ENCODE results near the gene DACH1.

DACH1 gene

DNA sequence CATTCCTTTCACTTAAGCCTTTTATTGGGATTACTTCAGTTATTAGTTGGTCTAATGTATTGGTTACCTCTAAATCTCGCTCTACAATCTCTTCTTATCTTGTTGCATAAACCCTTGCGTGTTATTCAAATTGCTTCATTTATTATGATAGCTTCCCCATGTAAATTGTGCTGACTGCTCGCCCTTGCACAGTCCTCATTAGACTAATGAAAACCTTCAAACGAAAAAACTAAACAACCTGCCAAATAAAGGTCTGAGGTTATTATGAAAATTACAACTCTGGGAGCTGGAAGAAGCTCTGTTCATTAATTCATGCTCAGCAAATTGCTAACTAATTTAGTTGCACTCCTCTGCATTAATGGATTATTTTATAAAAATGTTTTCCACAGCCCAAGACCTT, 320.1 kb downstream of the DACH1 start:
- no peak for DNase-seq

DNA sequence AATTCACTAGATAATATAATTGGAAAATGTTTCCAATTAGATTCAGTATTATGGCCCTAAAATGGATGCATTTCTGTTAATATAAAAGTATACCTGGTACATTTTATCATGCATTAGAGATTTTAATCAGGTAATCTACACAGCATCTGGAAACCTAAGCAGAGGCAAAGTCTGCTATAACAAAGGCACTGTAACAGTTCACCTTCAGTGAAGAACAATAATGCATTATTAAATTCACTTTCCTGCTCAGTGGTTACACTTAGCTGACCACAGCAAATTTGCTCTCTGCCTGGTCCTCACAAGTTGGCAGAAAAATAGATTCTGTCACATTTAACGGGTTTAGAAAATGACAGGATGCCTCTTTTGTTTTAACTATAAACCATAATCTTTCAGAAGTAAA, 326.9 kb downstream of the DACH1 start:
- no peak for DNase-seq

- DNase-seq = no peak
Observed at GRCh38 chr13:71536201-71536600, 330.8 kb downstream of the DACH1 start.

DNA sequence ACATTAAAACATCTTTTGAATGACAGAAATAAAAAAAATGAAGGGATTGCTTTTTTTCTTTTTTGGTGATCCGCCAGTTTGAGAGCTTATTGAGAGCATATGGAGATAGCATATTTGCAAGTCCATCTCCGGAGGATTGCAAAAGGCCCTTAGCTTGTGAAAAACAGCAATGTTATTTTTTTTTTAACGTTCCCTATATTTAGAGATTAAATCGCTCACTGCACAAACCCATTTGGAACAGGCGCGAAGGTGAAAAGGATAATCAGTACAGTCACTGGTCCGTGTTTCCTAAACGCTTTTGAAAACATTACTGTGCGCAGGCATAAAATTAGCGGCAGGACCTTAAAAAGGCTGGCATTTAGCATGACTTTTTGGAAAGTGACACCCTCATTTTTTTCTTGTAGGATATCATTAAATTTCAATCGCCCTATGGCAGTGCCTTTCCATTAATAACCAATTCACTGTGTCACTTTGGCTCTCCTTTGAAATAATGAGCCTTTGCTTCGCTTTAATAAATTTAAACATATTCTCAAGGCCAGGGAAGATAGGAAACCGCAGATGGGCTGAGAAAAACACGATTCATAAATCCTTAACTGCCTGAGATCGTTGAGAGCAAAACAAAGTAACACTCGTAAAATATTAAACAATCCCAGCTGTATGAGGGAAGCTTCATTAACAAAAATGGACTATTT, 342.2 kb downstream of the DACH1 start:
- DNase-seq = no peak

- DNase-seq = no peak
Observed at GRCh38 chr13:71524245-71524612, 342.8 kb downstream of the DACH1 start.

DNA sequence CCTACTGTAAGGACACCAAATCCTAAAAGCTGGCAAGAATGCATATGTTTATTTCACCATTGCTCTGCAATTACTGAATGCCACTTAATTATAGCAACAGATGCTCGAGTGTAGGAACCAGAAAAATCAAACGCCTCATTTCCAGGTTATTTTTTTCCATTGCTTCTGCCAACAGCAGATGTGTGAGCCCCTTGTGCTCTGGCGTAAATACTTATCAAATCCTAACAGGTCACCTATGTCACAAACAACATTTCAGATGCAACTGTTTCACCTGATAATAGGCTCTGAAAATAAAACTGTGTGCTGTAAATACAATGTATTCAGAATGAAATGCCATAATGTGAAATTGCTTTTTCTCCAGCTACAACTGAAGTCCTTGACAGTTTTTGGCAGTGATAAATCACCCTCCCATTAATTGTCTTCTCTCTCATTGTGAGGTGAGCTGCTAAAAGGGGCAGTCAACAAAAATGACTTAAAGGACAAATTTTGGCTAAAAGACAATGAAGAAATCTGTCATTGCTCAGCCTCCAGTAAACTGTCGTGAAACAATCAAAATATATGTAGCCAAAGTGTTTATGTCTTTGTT, 344.0 kb downstream of the DACH1 start:
- no peak for DNase-seq

GRCh38 chr13:71517004-71517403, 350.0 kb downstream of the DACH1 start:
- no peak for DNase-seq

DNA sequence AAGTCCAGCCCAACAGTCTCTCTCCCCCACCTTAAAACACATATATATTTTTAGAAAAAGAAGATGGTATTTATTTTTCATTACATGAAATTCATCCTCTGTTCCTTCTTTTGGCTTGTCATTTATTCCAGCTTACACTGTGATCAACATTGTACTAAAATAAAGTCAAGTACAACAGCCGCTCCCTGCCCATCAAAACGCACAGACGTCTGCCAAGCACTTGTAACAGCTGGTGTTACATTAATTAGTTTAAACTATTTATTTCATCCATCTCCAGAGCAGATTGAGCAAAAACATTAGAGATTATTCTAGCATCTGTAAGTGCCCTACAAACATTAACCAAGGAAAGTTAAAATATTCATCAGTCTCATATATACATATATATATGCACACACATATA, 350.5 kb downstream of the DACH1 start:
- no peak for DNase-seq

- DNase-seq = no peak
Observed at GRCh38 chr13:71515744-71516038, 351.3 kb downstream of the DACH1 start.

DNA sequence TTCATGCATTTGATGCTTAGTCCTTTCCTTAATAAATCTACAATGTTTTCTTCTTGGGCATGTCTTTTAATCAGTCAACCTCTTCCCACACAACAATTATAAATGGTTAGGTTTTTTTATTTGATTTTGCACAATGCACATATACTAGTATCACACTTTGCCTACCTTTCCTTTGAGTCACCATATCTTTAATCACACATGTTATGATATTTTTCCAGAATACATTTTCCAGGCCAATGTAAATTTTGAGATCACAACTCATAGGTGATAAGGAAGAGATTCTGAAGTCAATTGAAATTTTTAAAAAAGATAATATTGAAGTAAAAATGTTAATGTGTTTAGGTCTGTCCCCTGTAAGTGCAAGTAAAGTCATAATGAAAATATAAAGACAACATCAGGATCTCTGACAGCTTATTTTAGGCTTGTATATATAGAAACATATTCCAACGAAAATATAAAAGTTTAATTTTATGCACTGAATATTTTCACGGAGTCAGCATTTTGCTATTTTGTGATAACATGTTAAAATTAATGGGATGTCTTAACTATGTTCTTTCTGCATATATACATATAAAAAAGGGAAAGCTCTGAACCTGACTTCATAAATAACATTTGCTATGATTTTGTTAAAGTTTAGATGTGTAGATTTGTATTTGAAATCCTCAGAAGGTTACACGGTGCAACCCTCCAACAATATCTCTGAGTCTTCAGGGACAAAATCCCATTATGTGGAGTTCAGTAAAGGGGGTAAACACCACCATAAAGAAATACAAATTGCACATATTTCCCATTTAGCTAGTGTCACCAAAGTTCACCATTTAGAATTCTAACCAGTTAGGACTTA, 351.9 kb downstream of the DACH1 start:
- DNase-seq = no peak

DNA sequence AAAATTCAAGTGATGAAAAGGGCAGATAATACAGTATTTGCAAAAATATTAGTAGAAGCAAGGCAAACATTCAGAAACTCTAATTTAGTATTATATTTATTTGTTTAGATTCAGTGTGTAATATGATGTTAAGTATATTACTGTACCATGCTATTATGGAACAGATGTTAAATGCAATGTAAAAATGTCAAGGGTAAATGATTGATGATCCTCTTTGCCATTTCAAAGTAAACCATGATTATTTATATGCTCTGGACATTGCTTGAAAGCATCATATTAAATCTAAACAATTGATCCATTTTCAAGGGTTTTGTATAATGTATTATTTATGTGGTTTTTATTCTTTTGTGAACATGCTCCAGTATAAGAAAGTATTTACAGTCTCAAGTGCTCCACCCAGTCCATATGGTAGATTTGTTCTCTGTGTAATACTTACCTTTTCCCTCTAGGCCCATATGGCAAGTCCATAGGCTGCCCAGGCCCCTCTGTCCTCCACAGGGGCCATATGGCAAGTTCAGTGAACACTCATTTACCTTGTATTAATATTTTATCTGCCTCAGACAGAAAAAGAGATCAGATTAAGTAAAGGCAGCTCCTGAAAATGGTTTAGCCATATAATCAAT, 353.5 kb downstream of the DACH1 start:
- DNase-seq = no peak

DNA sequence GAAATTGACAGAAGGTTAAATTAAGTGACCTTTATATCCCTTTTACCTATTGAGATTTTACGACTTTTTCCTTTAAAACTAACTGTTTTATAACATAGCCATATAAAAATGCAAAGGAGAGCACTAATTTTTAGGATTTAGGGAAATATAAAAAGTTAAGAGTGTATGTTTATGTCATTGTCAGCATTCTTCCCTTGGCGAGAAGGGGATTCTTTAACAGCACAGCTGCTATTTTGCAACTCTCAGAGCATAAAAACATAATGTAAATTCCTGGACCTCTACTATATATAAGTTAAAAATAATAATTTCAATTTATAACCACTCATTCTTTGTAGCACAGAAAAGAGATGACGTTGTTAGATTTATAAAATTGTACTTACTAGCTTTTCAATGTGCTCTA, 363.2 kb downstream of the DACH1 start:
- no peak for DNase-seq

DNA sequence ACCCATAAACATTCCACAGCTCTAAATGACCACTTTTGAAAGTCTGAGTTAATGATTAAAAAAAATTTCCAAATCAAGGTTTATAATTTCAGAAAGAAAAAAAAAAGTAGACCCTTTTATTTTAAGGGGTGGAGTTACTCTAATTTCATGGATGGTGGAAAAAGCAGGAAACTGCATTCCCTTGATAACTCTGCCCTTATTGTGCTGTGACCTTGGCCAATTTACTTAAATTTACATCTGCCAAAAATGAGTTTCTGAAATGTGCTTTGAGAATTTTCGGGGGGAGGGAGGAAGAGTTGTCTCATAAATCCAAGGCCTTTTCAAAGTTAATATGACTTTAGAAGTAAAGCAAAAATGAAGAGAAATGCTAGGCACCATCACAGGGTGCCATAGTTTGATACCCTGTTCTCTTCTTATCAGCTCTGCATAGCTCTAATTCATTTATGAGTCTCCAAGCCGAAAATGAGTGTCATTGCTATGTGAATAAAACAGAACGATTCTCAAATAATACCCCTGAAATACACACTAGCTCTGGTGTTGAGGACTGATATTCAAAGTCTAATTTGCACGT, 367.0 kb downstream of the DACH1 start:
- DNase-seq = no peak

DNA sequence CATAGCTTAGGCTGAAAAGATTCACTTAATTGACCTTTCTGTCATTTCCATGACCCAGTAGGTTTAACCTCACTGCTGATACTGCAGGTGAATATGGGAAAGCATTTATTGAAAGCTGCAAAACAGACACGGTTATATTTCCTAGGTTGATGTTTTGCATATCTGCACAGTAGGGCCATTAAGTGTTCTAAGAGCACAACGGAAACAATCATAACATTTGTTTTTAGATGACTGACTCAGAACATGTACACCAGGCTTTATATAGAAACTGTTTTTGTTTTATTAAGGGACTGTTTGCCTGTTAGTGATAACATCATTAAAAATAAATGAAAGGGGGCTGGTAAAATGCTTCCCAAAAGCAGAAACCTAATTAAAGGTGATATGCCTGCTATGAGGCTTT, 367.8 kb downstream of the DACH1 start:
- no peak for DNase-seq

- no peak for DNase-seq
Observed at GRCh38 chr13:71493189-71493588, 373.8 kb downstream of the DACH1 start.

- DNase-seq = no peak
Observed at GRCh38 chr13:71492346-71492871, 374.6 kb downstream of the DACH1 start.

GRCh38 chr13:71491010-71491409, 376.0 kb downstream of the DACH1 start:
- no peak for DNase-seq

DNA sequence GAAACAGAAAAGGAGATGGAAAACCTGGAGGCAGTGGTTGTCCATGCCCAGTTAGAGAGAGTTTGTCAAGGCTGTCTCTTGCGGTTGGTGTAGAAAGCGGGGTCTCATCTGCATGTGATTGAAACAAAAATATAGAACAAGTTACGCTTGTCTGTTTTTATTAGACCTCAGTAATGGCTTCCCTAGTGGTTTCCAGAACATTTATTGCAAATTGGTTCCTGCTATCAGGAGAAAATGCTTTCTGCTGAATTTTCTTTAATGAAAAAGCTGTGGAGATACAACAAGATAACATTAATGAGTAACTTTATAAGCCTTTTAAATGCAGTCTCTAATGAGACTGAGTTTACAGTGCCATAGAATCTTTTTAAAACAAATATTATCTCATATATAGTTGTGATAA, 378.0 kb downstream of the DACH1 start:
- no peak for DNase-seq

DNA sequence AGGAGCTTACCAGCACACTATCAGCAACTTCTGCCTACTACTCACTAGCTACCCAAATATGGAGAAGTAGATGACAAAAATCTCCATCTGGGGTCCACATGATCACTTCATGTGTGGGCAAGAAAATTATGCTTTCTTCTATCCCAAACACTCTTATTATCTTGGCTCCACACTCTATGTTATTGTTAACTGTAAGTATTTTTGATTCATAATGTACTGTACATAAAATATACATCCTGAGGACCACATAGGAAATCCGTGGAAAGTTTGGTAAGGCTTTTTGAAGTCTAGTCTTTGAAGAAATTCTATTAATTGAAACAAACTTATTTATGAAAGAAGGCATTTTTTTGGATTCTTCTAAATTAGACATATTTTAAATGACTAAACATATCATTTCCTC, 378.8 kb downstream of the DACH1 start:
- no peak for DNase-seq

- no peak for DNase-seq
Observed at GRCh38 chr13:71485913-71486312, 381.1 kb downstream of the DACH1 start.

DNA sequence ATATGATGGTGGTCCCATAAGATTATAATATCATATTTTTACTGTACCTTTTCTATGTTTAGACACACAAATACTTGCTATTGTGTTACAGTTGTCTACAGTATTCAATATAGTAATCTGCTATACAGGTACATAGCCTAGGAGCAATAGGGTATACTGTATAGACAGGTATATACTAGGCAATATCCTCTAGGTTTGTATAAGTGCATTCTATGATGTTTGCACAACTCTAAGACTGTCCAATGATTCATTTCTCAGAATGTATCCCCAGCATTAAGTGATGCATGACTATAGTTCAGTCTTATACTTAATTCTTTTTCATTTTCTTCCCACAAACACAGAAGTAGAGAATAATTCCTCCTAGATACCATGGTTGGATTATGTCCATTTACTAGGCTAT, 383.3 kb downstream of the DACH1 start:
- DNase-seq = no peak

DNA sequence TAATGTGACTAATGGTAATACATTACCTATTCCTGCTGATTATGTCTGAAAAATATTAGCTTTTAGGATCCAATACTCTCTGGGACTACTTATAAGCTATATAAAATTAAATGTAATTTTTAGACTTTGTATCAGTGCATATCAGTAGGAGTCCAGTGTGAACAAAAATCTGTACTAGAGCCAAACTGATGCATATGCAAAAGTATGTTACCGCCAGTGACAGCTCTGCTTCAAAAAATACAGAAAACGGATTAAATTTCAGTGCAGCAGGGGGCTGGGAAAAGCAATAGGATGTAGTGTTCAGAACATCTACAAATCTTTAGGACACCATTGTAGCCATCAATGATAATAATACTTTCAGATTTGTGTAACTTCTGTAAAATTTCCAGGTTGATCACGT, 385.5 kb downstream of the DACH1 start:
- DNase-seq = no peak

DNA sequence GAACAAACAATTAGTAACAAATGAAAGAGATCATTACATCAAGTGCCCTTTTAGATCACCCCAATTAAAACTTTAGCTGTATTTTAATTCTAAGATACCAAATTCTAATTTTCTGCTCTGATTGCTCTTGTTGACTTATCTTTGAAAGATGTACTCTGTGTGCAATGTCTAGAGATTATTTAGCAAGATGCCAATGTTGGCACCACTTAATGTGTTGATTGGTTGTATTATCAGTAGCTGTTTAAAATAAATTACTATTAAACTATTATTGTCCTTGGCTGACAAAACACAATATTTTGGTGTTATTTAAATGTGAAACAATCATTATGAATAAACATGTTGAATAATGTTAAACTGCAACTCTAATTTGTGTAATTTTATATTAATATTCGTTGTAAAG, 386.0 kb downstream of the DACH1 start:
- no peak for DNase-seq

All from suppressor macrophage treated with lipopolysaccharide for 1 hour (primary cell).